ENCODE results near the gene PRDX5. TPM values are rescaled to one million over a fixed set of nuclear protein-coding genes. Genes with fewer than 3 reads are reported as not detected.

Gene PRDX5
- total and polyA plus RNA-seq, 9 of the 15 experiments (the other 6 are each of a cell fraction or from before 2014, with no cell fraction given), result 40.8 to 327 (median 204) TPM

- peak; percentile 88 for TF ChIP-seq BACH1 (tag; IDR thresholded peaks at IDR 0.05)
- peak; percentile 99 for TF ChIP-seq MEIS2 (IDR thresholded peaks at IDR 0.05; ENCODE audit: partially characterized antibody)
- peak; percentile 85 for TF ChIP-seq TARDBP (IDR thresholded peaks at IDR 0.05)
- TF ChIP-seq PTRF (tag; IDR thresholded peaks at IDR 0.05), result no peak
- peak; percentile 95 for TF ChIP-seq ZNF175 (CRISPR knock-in tag; IDR thresholded peaks at IDR 0.05; ENCODE audit: low read depth)
- peak; percentile 56; the same call in 1 of the 2 replicates for TF ChIP-seq KLF6 (CRISPR knock-in tag; IDR thresholded peaks at IDR 0.05; ENCODE audit: borderline replicate concordance)
- TF ChIP-seq ZNF639 (CRISPR knock-in tag; conservative IDR thresholded peaks at IDR 0.05 in 1 of 2, IDR thresholded peaks at IDR 0.05 in 1 of 2), result peak in 1 of 2 experiments; percentile 88; a peak in 2 of 4 replicates
- TF ChIP-seq ZNF766 (CRISPR knock-in tag; conservative IDR thresholded peaks at IDR 0.05), result peak; percentile 86
- peak; percentile 70 for TF ChIP-seq PRDM10 (IDR thresholded peaks at IDR 0.05; ENCODE audit: partially characterized antibody)
- peak; percentile 78 for TF ChIP-seq ZKSCAN1 (IDR thresholded peaks at IDR 0.05; ENCODE audit: low read depth, low read length)
- 0 out of 2 replicates have a peak, but pooled peaks have one; percentile 44 for TF ChIP-seq HDAC8 (tag; IDR thresholded peaks at IDR 0.05)
- peak; percentile 100 for TF ChIP-seq CBFA2T3 (IDR thresholded peaks at IDR 0.05)
- no peak for TF ChIP-seq ATF1 (CRISPR knock-in tag; IDR thresholded peaks at IDR 0.05)
- peak; percentile 83 for TF ChIP-seq ATF1 (tag; IDR thresholded peaks at IDR 0.05)
- TF ChIP-seq STAT5A (IDR thresholded peaks at IDR 0.05; ENCODE audit: borderline replicate concordance, low read length), result peak; percentile 95
- TF ChIP-seq MBD1 (CRISPR knock-in tag; IDR thresholded peaks at IDR 0.05), result no peak
- no peak for TF ChIP-seq SMARCB1 (IDR thresholded peaks at IDR 0.05; ENCODE audit: insufficient read length, low read depth)
- TF ChIP-seq FOXK2 (conservative IDR thresholded peaks at IDR 0.05 in 1 of 2, IDR thresholded peaks at IDR 0.05 in 1 of 2; ENCODE audit: low read depth in 2 of 2), result peak; percentile 66 to 79
- TF ChIP-seq CREBBP (IDR thresholded peaks at IDR 0.05; ENCODE audit: low read depth, low read length), result no peak
- peak; percentile 38 for TF ChIP-seq TBP (optimal IDR thresholded peaks at IDR 0.05; ENCODE audit: low read depth, low read length)
- peak; percentile 19 for TF ChIP-seq BRD9 (IDR thresholded peaks at IDR 0.05; ENCODE audit: low read depth, partially characterized antibody)
Measured at GRCh38 chr11:64334764-64335735, 17.1 kb downstream of the PRDX5 start (continued).
